ENCODE data around the gene ARRB1.

GRCh38 chr11:75345455-75346160 is 5.9 kb downstream of the ARRB1 start:
- TF ChIP-seq ZNF792 (tag by site-specific recombination; IDR thresholded peaks at IDR 0.05) (no peak), CTCF (tag by site-specific recombination; IDR thresholded peaks at IDR 0.05) (no peak), ZNF621 (tag by site-specific recombination; IDR thresholded peaks at IDR 0.05) (no peak)
